Measurements from ENCODE around the gene PRKRA.

DNA sequence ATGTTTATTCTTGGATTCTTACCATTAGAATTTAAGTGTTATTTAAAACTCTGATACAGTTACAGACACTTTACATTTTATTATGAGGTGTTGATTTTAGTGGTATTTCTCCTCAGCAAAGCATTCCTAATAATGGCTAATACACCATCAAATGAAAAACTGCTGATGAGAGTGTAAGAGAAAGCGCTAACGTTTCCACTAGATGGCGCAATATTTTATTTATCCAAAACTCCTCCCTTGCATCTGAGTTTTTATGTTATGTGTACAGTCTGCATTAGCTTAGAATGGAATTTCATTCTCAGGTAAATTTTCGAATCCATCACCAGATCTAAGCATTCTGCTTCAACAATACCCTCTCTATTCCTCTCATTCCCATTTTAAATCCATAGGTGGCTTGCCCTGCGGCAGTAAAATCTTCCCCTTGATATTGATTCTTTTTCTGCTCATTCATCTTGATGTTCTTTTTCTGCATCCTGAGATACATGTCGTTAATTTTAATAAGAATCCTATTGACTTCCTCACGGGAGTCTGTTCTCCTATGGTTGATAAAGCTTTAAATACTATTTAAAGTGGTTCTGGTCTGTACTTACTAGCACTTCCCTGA lies 53.9 kb downstream of the PRKRA start:
- TF ChIP-seq POLR2AphosphoS5 (IDR thresholded peaks at IDR 0.05; ENCODE audit: low read depth, low read length) (no peak), POLR2A (IDR thresholded peaks at IDR 0.05; ENCODE audit: low read depth, low read length) (no peak)
